NT2/D1 (cell line): Measurements from ENCODE around the gene USP20.

Experiments
- SUZ12 ChIP-seq: IDR thresholded peaks from 2 replicates; pipeline ENCODE4 v1.6.1; 2011; ENCODE audit not compliant: insufficient read length, insufficient read depth; ENCODE audit errors: extremely low read depth
- ZNF274 ChIP-seq: IDR thresholded peaks from 2 replicates; pipeline ENCODE4 v1.6.1; 2011; ENCODE audit warnings: mild to moderate bottlenecking, low read depth, low read length

DNA sequence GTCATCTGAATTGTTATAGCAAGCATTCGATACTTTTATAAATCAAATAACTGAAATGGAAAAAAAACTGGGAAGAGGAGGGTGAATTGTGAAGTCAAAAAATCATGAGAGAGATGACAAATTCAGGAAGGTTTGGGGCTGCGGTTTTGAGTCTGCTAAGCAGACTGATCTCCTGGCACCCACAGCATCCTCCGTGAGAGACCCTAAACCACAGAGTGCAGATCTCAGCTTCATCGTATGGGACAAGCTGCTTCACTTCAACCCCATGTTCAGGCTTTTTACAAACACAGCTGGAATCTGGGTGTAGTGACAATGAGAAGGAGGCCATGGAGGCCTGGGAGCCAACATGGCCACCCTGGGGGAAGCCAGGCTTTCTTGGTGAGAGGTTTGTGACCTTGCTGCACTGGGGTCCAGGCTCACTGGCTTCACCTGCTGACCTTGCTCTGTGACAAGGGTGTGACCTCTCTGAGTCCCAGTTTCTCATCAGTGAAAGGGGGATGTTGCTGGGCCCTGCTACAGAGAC lies 19.4 kb downstream of the USP20 start:
- TF ChIP-seq ZNF274 (no peak), SUZ12 (no peak)
